HG03354 (cell line): ENCODE data around the gene NHERF1.
A peak's percentile ranks its signal among the peaks of the same experiment; 100 is the strongest.

Experiments used
- ATAC-seq: cut with Tn5 transposase; IDR thresholded peaks from one replicate; pipeline ENCODE4 v1.9.1; 2021; ENCODE audit warnings: mild to moderate bottlenecking; ENCODE audit not compliant: unreplicated experiment, poor library complexity, severe bottlenecking

The NHERF1 gene

DNA sequence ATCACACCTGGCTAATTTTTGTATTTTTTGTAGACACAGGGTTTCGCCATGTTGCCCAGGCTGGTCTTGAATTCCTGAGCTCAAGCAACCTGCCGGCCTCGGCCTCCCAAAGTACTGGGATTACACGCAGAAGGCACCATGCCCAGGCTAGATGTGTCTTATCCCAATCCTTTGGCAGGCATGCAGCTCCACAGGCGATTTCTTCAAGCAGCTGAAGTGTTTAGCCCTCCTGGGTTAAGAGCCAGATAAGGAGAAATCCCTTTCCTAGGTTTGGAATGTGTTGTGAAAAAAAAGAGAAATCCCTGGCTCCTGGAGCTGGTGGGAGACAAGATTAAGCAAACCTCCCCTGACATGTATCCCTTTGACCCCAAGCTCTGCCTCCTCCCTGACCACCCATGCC lies 2.1 kb upstream of the NHERF1 start:
- no peak for ATAC-seq

DNA sequence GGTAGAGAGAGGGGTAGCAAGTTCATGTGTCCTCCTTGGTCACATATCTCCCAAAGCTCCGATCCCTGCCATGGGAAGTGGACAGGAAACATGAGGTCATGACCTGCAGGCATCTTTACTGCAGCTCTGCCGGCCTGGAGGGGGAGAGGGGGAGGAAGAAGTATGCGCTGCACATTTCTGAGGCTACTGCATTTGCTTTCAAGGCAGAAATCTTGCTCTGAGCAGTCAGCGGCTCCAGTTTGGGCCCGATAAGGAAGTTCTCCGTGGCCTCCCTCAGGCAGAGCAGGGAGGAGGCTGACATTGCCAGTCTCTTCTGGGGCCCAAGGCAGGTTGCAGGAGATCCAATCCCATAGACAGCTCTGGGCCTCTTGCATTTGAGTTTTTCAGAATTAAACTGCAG lies 1.5 kb upstream of the NHERF1 start:
- no peak for ATAC-seq

DNA sequence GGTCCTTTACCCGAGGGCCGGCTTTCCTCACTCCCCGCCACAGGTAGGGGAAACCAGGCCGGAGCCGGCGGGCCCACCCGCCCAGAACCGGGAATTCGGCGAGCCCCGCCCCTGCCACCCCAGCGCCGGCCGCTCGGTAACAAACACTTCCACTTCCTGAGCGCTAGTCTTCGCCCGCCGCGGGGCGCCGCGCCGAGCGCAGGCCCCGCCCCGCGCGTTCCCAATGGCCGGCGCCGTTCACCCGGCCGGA lies 224 bp upstream of the NHERF1 start:
- ATAC-seq: no peak

DNA sequence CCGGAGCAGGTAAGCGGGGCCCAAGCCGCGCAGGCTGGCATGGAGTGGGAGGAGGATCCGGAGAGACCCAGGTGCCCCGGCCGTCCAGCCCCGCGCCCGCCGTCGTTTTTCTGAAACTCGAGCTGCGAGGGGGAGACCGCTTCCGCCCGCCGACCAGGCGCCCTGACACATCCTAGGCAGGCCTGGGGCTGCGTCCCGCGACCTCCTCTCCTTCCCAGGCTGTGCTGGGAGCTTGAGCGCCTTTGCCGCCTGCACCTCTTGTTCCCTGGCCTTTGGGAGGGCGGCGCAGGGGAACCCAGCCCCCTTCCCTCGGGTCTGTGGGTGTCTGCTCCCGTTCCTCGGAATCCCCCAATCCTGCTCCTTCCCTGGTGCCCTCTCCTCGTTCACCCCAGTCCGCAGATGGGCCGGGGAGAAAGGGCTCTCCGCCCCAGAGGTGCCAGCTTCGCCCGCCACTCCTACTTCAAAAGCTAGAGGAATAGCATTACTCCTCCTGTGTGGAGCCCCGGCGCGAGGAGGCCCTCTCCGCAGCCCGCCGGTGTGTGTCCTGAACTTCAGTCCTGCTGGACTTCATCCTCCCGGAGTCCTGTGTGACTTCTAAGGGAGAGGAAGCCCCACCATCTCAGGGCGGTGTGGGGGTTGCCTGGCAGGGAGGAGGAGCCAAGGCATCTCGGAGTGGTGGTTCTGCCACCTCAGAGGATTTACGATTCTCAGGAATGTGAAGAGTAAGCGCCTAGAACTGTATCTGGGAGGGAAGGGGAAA lies 1.0 kb downstream of the NHERF1 start:
- peak; percentile 13 for ATAC-seq

DNA sequence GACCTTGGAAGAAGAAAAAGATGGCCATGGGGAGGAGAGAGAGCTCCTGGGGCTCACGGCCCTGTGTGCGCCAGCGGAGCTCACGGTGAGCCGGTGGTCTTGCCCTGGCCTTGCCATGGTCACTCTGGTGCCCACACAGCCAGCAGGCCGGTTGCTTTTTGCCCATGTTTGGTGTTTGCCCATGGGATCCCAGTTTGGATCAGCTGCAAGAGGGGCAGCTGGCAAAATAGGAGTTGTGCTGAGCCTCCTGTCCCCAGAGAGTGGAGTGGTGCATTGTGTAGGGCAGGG lies 1.6 kb downstream of the NHERF1 start:
- ATAC-seq: no peak

DNA sequence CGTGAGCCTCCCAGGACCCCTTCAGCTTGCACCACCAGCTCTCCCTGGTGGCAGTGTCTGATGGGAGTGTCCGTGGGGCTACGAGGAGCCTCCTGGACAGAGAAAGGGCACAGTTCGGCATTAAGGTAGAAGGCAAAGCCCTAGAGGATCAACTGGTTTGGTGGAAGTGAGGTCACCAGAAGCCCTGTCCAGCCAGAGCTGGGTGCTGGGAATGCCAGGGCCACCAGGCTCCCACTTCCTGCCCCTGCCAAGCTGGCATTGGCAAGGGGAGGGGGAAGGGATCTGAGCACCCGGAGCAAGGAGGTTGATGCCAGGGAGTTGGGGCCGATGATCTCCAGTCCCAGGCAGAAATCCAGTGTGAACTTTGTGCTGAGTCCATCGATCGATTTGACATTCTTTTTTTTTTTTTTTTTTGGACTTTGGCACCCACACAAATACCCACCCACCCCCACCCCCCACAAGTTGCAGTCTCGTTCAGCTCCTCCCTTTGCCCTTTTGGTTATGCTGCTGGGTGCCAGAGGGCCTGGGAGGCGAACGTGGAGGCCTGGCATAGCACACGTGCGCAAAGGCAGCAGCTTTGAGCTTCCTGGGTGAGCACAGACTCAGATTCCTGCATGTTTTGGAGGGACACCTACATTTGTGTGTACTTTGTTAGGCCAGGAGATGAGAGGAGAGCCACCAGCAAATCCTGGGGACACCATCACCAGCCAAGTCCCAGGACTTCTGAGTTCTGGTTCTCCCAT lies 2.1 kb downstream of the NHERF1 start:
- ATAC-seq: no peak

DNA sequence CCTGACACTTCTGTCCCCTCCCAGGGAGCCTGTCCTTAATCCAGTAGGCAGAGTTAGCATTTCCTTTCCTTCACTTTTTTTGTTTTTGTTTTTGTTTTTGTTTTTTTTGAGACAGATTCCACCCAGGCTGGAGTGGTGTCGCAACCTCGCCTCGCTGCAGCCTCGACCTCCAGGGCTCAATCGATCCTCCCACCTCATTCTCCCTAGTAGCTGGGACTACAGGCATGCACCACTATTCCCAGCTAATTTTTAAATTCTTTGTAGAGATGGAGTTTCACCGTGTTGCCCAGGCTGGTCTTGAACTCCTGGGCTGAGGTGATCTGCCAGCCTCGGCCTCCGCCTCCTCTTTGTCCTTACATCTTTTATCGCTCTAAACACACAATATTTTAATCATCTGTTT lies 4.0 kb downstream of the NHERF1 start:
- ATAC-seq: no peak

DNA sequence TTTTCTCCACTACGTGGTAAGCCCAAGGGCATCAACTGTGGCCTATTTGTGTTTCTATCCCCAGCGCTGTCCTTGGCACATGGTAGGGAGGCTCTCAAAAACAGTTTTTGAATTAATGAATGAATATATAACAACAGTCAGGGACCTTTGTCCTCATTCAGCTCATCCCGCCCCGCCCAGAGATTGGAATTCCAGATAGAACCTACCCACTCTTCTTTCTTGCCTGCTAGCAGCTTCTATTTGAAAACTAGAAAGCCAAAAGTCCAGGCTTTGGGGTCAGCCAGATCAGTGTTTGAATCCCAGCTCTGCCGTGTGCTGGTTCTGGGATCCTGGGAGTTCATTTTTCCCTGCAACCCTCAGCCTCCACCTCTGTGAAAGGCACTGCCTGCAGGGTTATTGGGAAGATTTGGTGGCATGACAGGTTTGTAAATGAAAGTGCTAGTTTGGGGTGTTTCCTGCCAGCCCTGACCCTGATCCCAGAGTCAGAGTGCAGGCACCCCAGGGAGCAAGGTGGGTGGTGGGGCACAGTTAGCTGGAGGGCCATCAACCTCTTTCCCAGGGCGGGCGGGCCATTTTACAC lies 4.5 kb downstream of the NHERF1 start:
- no peak for ATAC-seq

DNA sequence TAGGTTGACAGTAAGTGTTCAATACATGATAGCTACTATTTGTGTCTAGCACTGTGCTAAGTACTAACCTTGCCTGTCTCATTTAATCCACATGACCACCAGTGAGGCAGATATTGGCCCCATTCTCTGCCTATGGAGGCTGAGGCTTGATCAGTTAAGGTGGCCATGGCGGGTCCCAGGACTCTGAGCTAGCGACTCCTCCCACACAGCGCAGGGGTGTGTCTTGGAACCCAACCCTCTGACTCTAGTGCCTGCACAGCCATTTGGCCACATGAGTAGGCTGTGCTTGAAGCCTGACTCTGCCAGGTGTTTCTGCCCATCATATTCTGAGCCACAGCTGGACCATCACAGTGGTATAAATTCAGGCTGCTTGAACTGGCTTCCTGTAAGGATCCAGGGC lies 6.4 kb downstream of the NHERF1 start:
- no peak for ATAC-seq

DNA sequence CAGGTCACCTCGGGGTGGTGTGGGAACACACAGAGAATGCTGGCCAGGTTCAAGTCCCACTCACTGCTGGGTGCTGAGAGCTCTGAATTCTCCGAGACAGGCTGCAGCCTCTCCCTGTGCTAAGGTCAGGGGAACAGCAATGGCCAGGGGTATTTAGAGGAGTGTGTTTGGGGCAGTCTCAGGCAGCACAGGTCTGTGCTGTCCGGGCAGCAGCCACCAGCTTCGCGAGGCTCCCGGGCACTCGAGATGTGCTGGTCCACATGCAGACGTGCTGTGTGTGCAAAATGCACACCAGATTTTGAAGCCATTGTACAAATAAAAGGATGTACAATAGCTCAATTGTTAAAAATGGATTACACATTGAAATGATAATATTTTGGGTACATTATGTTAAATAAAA lies 7.1 kb downstream of the NHERF1 start:
- no peak for ATAC-seq

DNA sequence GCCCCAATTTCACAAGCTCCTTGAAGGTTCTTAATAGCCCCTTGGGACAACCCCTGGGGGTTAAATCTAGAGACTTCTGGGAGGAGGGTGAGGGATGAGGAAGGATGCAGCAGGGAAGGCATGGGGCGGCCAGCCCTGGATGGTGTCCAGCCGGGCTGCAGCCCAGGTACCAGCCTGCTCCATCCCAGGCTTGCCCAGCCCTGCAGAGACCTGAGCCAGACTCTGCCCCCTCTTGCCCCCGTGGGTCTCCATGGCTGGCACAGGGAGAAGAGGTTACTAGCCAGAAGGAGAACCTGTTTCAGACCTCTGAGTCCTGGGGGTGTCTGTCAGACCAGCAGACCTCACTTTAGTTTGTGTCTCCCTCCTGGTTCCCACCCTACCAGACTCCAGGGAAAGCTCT lies 8.5 kb downstream of the NHERF1 start:
- no peak for ATAC-seq

DNA sequence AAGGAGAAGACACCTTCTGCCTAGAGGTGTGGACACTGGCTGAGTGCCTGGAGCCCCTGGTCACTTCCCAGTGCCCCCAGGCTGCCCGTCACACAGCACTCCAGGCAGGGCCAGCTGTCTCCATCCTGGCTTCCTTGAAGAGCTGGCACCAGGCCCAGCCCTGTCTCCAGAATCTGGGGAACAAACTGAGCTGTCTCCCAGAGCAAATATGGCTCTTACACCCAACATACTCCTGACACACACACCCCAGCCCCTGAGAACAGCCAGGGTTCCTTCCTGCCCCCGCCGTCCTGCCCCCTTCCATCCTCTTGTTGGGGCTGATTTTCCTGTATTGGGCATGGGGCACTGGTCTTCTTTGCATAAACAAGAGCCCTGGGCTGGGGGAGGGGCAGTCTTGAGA lies 9.1 kb downstream of the NHERF1 start:
- no peak for ATAC-seq

DNA sequence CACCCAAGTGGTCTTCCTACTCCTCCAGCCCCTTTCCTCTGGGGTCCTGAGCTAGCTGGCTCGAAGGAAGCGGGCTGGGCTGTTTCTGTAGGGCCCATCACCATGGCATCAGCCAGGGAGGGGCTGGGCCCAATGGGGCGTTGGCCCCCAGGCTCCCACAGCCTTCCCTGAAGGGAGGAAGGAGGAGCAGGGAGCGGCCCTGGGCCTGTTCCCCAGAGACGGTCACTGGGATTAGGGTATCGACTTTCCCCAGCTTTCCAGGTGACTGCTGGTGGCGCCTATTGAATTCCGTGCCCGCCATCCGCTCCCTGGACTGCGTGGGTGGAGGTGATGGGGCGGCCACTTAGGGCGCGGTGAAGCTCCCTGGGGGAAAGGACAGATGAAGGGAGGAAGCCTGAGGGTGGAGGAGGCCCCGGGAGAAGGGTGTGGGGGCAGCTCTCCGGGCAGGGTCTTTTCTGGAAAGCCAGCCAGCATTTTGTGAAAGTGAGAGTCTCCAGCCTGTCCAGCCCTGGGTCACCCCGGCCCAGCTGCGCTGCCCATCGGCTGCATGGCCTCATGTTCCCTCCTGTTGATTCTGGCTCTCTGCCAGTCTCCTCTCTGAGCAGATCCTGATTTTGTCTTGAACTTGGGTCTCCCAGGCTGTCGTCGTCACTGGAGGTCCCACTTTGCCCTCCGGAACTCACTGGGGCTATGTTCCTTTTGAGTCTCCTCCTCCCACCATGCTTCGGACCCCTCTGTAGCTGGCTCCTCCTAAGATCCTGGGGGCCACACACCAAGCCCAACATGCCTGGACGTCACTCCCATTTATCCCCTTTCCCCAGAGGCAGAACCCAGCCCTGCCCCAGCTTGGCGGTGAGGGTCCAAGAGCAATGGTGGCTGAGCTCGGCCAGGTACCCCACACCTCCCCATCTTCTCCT lies 9.8 kb downstream of the NHERF1 start:
- no peak for ATAC-seq

DNA sequence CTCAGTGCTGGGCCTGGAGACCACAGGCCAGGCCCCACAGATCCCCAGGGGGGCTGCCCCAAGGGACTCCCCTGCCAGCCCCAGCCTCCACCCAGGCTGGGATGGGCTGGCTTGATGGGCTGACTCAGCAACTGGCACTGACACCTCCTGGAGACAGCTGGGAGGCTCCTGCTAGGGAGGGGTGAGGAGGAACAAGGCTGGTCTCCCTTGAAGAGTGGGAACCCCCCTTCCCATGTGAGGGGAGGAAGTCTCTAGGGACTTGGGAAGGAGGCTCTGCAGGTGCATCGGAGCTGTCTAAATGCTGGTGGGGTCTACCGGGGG lies 10.4 kb downstream of the NHERF1 start:
- peak; percentile 25 for ATAC-seq

DNA sequence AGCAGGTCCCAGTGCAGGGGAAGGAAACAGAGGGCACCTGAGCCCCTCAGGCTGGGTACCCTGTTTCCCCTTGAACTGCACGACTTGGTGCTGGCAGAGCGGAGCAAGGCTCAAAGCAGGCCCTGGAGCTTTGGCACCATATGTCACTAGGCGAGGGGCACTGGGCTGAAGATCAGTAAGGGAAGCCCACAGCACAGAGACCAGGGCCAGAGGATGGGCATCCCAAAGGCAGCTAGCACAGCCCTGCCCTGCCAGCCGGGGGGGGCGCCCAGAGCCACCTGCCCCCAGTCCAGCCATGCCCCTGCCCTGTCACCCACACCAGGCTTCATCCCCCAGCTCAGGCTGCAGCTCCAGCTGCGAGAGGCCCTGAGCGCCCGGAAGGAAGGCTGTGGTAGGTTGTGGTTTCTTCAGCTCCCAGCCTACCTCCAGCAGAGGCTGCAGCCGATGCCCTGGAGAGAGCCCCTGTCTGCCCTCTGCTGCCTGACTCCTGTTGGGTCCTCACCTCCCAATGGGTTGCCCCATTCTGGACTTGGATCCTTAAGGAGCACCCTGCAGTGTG lies 10.9 kb downstream of the NHERF1 start:
- ATAC-seq: peak; percentile 75

DNA sequence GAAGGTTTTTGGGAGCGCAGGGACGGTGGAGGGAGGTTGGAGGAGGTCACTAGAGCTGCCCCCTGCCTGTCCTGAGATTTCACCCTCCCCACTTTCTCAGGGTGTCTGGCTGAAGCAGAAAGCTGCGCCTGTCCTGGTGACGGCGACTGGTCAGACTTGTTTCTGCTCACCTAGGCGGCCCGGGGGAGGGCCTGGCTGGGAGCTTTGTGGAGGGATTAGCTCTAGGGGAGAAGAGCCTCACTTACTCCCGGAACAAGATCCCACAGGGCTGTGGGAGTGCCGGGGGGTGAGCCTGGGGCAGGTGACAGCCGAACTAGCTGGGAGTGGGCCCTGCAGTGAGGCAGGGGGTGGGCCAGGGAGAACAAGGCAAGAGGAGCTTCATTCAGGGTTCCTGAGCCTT lies 11.5 kb downstream of the NHERF1 start:
- ATAC-seq: no peak

DNA sequence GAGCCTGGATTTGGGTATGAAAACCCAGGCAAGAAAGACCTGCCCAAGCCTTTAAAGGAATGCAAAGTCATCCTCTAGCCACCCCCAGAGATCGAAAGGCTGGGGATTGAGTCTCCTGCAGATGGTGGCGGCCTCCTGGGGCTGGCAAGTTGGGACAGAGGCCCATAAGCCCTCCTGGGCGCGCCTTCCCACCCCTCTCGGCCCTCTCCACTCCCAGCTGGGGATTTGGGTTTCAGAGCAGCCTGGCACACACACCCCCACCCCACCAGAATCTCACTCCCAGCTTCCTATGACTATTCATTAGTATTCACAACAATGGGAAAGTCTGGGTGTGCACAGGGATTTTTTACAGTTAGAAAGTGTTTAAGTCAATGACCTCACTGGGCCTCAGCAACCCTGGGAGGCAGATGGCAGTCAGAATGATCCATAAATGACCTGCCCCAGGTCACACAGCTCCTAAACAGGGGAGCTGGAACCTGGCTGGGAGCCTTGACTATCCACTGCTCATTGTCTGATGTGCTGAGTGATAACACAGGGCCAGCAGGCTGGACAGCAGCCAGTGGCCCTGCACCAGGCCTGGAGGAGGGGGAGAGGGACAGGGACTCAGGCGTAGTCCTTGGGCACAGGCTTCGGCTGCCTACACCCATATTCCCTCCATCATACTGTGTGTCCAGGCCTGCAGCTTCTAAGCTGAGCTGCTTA lies 12.1 kb downstream of the NHERF1 start:
- no peak for ATAC-seq

DNA sequence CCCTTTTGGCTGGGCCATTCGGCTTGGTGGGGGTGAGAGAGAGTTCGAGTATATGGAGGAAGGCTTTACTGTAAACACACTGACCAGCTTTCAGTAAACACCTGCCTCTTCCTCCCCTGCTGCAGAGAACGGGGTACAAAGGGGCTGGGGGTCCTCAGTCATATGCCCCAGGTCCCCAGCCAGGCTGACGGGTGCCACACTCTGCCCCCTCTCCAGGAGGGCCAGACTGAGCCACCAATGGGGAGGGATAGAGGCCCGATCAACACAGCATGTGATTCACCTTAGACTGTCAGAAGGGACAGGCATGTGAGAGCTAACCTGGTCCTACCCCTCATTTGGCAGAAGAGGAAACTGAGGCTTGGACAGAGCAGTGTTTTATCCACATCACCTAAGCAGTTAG lies 13.0 kb downstream of the NHERF1 start:
- no peak for ATAC-seq

DNA sequence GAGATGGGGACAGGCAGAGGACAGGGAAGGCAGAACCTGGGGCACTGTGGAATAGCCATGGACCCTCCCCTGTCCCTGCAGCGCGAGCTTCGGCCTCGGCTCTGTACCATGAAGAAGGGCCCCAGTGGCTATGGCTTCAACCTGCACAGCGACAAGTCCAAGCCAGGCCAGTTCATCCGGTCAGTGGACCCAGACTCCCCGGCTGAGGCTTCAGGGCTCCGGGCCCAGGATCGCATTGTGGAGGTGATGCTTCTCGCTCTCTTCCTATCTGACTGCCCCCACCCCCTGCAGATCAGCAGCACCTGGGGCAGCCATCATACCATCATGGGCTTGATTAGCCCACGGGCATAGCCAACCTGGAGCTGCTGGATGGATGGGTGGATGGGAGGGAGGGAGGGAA lies 13.5 kb downstream of the NHERF1 start:
- ATAC-seq: no peak
